ENCODE data around the gene KAZN.

KAZN gene

GRCh38 chr1:15099441-15100120 is 501.1 kb downstream of the KAZN start:
- no peak for ATAC-seq
- no peak for TF ChIP-seq TSHZ2 (CRISPR knock-in tag; IDR thresholded peaks at IDR 0.05)
- no peak for TF ChIP-seq OSR1 (CRISPR knock-in tag; IDR thresholded peaks at IDR 0.05)
- TF ChIP-seq ZNF565 (CRISPR knock-in tag; conservative IDR thresholded peaks at IDR 0.05; ENCODE audit: low read depth): no peak
- no peak for TF ChIP-seq RARB (CRISPR knock-in tag; IDR thresholded peaks at IDR 0.05)

- ATAC-seq: peak; percentile 91
- no peak for TF ChIP-seq PATZ1 (CRISPR knock-in tag; IDR thresholded peaks at IDR 0.05; ENCODE audit: borderline replicate concordance)
- TF ChIP-seq BACH2 (CRISPR knock-in tag; IDR thresholded peaks at IDR 0.05; ENCODE audit: borderline replicate concordance): no peak
- TF ChIP-seq OSR1 (CRISPR knock-in tag; IDR thresholded peaks at IDR 0.05): no peak
- no peak for TF ChIP-seq GLIS3 (CRISPR knock-in tag; IDR thresholded peaks at IDR 0.05)
- TF ChIP-seq ZNF70 (CRISPR knock-in tag; IDR thresholded peaks at IDR 0.05): no peak
- TF ChIP-seq ISL1 (CRISPR knock-in tag; IDR thresholded peaks at IDR 0.05): no peak
- TF ChIP-seq CSDC2 (CRISPR knock-in tag; IDR thresholded peaks at IDR 0.05): no peak
- TF ChIP-seq ZNF565 (CRISPR knock-in tag; conservative IDR thresholded peaks at IDR 0.05; ENCODE audit: low read depth): no peak
Observed at GRCh38 chr1:15100121-15100879, 501.8 kb downstream of the KAZN start.

- ATAC-seq: no peak
Observed at GRCh38 chr1:15100880-15101760, 502.6 kb downstream of the KAZN start.

More at GRCh38 chr1:15100880-15101760, 502.6 kb downstream of the KAZN start:
- TF ChIP-seq CSDC2 (CRISPR knock-in tag; IDR thresholded peaks at IDR 0.05): no peak
- no peak for TF ChIP-seq GLIS3 (CRISPR knock-in tag; IDR thresholded peaks at IDR 0.05)
- TF ChIP-seq PATZ1 (CRISPR knock-in tag; IDR thresholded peaks at IDR 0.05; ENCODE audit: borderline replicate concordance): no peak
- TF ChIP-seq PPARA (CRISPR knock-in tag; IDR thresholded peaks at IDR 0.05; ENCODE audit: borderline replicate concordance): no peak
- TF ChIP-seq ZNF565 (CRISPR knock-in tag; conservative IDR thresholded peaks at IDR 0.05; ENCODE audit: low read depth): no peak
- no peak for TF ChIP-seq TSHZ2 (CRISPR knock-in tag; IDR thresholded peaks at IDR 0.05)
- no peak for TF ChIP-seq ZC3H10 (CRISPR knock-in tag; IDR thresholded peaks at IDR 0.05)
- no peak for TF ChIP-seq RARB (CRISPR knock-in tag; IDR thresholded peaks at IDR 0.05)
- TF ChIP-seq ZFP3 (CRISPR knock-in tag; IDR thresholded peaks at IDR 0.05): no peak
- TF ChIP-seq ZFP30 (CRISPR knock-in tag; IDR thresholded peaks at IDR 0.05): no peak
